Spinal cord (tissue), 10 donors: ENCODE results near the gene GABARAP. TPM values are rescaled to one million over a fixed set of nuclear protein-coding genes. Genes with fewer than 3 reads are reported as not detected.

Experiments
- DNase-seq, 6 donors: peaks; one replicate each; pipeline versions ENCODE4 v3.0.0 to v3.0.0-alpha.2; 2013 to 2015; ENCODE audit warnings: low spot score in 6 of 6, low read depth in 4 of 6
- H3K27ac ChIP-seq: one replicate; pipeline ENCODE4 v1.5.1; 2013; ENCODE audit warnings: low read depth, low read length, control low read depth
- H3K27me3 ChIP-seq: one replicate; pipeline ENCODE4 v1.6.1; 2013; ENCODE audit warnings: low read length; ENCODE audit not compliant: control insufficient read depth, insufficient read depth
- H3K36me3 ChIP-seq: one replicate; pipeline ENCODE4 v1.6.1; 2013; ENCODE audit warnings: low read length; ENCODE audit not compliant: control insufficient read depth, insufficient read depth
- H3K4me1 ChIP-seq: one replicate; pipeline ENCODE4 v1.6.1; 2013; ENCODE audit warnings: low read length; ENCODE audit not compliant: control insufficient read depth, insufficient read depth
- H3K4me3 ChIP-seq: one replicate; pipeline ENCODE4 v1.5.1; 2013; ENCODE audit warnings: low read depth, low read length, control low read depth
- H3K9me3 ChIP-seq: one replicate; pipeline ENCODE4 v1.6.1; 2013; ENCODE audit warnings: low read length; ENCODE audit not compliant: control insufficient read depth, insufficient read depth
- WGBS: methylation state at CpG from one replicate; pipeline ENCODE4 v1.1.5; 2013; ENCODE audit warnings: missing lambda C conversion rate; ENCODE audit not compliant: insufficient coverage; 5-methylcytosine and 5-hydroxymethylcytosine counted together
- polyA plus RNA-seq, 2 donors: library from polyadenylated mRNA; unstranded; fragments of 120-200 nt; gene quantifications; one replicate each; pipeline ENCODE4 v1.2.1, GENCODE V29; 2013; ENCODE audit not compliant: insufficient read length in 2 of 2
- total RNA-seq, 2 donors: library from RNA; depleted of rRNA in 1 of 2; stranded (reverse); fragments of 120-200 nt in 1 of 2; fragments of >200 nt in 1 of 2; gene quantifications; one replicate each; pipeline versions ENCODE4 v1.2.3 to v1.2.4, GENCODE V29; 2013 to 2014
- donor health status: healthy.

Gene GABARAP
- total and polyA plus RNA-seq, 4 donors = 196 to 481 (median 446) TPM

GRCh38 chr17:7281953-7282751 is 39.9 kb upstream of the GABARAP start:
- Histone ChIP-seq H3K9me3 (no peaks in the 10 kb centered on the region), H3K27ac (no peak overlapping the region), H3K4me3 (peak overlapping the region; percentile 40), H3K27me3 (peaks cover 26% of the 10 kb centered on the region), H3K4me1 (peaks cover 25% of the 10 kb centered on the region), H3K36me3 (peaks cover 3% of the 10 kb centered on the region)
- WGBS = 2% methylated on average over 35 of the region's 43 CpGs
- DNase-seq = no peak

DNA sequence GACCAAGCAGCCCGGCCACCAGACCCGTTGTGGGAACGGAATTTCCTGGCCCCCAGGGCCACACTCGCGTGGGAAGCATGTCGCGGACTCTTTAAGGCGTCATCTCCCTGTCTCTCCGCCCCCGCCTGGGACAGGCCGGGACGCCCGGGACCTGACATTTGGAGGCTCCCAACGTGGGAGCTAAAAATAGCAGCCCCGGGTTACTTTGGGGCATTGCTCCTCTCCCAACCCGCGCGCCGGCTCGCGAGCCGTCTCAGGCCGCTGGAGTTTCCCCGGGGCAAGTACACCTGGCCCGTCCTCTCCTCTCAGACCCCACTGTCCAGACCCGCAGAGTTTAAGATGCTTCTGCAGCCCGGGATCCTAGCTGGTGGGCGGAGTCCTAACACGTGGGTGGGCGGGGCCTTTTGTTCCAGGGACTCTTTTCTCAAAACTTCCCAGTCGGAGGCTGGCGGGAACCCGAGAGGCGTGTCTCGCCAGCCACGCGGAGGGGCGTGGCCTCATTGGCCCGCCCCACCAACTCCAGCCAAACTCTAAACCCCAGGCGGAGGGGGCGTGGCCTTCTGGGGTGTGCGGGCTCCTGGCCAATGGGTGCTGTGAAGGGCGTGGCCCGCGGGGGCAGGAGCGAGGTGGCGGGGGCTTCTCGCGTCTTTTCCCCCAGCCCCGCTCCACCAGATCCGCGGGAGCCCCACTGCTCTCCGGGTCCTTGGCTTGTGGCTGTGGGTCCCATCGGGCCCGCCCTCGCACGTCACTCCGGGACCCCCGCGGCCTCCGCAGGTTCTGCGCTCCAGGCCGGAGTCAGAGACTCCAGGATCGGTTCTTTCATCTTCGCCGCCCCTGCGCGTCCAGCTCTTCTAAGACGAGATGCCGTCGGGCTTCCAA is 39.1 kb upstream of the GABARAP start, which contains the start of gene SLC2A4:
SLC2A4 (plus strand) TSS at position 645 of the 879 bp plus-strand sequence; CDS start at position 862, 217 bp downstream.
- Histone ChIP-seq H3K4me1 (peaks cover 25% of the 10 kb centered on the region), H3K27ac (peak within 1 kb of the TSS; percentile 67), H3K9me3 (no peaks in the 10 kb centered on the region), H3K4me3 (peak within 1 kb of the TSS; percentile 40), H3K27me3 (peaks cover 26% of the 10 kb centered on the region), H3K36me3 (peaks cover 3% of the 10 kb centered on the region)
- peak in 5 of 6 donors; percentile 40 to 93 (median 75) for DNase-seq
- WGBS = under 1% methylated on average over 71 of the region's 71 CpGs

DNA sequence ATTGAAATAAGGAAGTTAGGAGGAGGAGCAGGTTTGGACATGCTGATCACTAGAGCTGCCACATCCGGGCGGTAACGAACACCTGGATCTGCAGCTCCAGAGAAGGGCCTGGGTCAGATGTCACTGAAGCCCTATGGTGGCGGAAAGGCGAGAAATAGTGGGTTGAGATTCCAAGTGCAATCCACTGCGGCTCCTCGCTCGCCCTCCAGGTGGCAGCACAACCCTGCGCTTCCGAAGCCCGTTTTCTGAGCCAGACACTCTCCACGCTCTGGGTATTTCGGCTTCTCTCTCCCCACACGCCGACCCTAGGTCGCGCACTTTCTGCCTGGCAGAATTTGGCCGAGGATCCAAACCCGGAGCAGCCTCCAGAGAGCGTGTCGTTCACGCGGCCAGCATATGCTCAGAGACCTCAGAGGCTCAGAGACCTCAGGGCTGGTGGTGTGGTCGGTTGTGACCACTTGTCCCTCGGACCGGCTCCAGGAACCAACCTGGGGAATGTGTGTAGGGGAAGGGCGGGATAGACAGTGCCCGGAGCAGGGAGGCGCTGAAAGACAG is 38.3 kb upstream of the GABARAP start:
- Histone ChIP-seq H3K4me3 (peak overlapping the region; percentile 40), H3K9me3 (no peaks in the 10 kb centered on the region), H3K27me3 (peaks cover 26% of the 10 kb centered on the region), H3K4me1 (peaks cover 25% of the 10 kb centered on the region), H3K27ac (peak overlapping the region; percentile 67), H3K36me3 (peaks cover 3% of the 10 kb centered on the region)
- DNase-seq = peak; percentile 54 to 93 (median 65)
- under 1% methylated on average over 29 of the region's 29 CpGs for WGBS

GRCh38 chr17:7279448-7279847 is 37.2 kb upstream of the GABARAP start:
- DNase-seq = no peak

GRCh38 chr17:7266784-7267183 is 24.5 kb upstream of the GABARAP start:
- DNase-seq = no peak
- Histone ChIP-seq H3K27ac (no peak overlapping the region), H3K36me3 (no peaks in the 10 kb centered on the region), H3K27me3 (peaks cover 36% of the 10 kb centered on the region), H3K9me3 (no peaks in the 10 kb centered on the region), H3K4me3 (no peak overlapping the region), H3K4me1 (peaks cover 13% of the 10 kb centered on the region)
- no CpG with 5 or more reads among the region's 1 CpG for WGBS

More at GRCh38 chr17:7279448-7279847, 37.2 kb upstream of the GABARAP start:
- H3K27me3 ChIP-seq = peaks cover 23% of the 10 kb centered on the region
- WGBS = 91% methylated on average over 5 of the region's 8 CpGs
- no peaks in the 10 kb centered on the region for H3K9me3 ChIP-seq
- H3K36me3 ChIP-seq = no peaks in the 10 kb centered on the region
- peaks cover 25% of the 10 kb centered on the region for H3K4me1 ChIP-seq
- H3K4me3 ChIP-seq = no peak overlapping the region
- no peak overlapping the region for H3K27ac ChIP-seq

GRCh38 chr17:7263801-7264078 is 21.5 kb upstream of the GABARAP start:
- no peak for DNase-seq
- Histone ChIP-seq H3K36me3 (peaks cover 14% of the 10 kb centered on the region), H3K27ac (no peak overlapping the region), H3K9me3 (no peaks in the 10 kb centered on the region), H3K27me3 (peaks cover 53% of the 10 kb centered on the region), H3K4me1 (peaks cover 24% of the 10 kb centered on the region), H3K4me3 (no peak overlapping the region)
- 61% methylated on average over 4 of the region's 4 CpGs for WGBS

GRCh38 chr17:7262935-7263800 is 20.9 kb upstream of the GABARAP start:
- peaks cover 19% of the 10 kb centered on the region for H3K36me3 ChIP-seq
- H3K27me3 ChIP-seq = peaks cover 53% of the 10 kb centered on the region
- WGBS = 14% methylated on average over 18 of the region's 26 CpGs
- no peak for DNase-seq
- peaks cover 24% of the 10 kb centered on the region for H3K4me1 ChIP-seq
- no peak overlapping the region for H3K27ac ChIP-seq
- H3K9me3 ChIP-seq = no peaks in the 10 kb centered on the region
- no peak overlapping the region for H3K4me3 ChIP-seq

DNA sequence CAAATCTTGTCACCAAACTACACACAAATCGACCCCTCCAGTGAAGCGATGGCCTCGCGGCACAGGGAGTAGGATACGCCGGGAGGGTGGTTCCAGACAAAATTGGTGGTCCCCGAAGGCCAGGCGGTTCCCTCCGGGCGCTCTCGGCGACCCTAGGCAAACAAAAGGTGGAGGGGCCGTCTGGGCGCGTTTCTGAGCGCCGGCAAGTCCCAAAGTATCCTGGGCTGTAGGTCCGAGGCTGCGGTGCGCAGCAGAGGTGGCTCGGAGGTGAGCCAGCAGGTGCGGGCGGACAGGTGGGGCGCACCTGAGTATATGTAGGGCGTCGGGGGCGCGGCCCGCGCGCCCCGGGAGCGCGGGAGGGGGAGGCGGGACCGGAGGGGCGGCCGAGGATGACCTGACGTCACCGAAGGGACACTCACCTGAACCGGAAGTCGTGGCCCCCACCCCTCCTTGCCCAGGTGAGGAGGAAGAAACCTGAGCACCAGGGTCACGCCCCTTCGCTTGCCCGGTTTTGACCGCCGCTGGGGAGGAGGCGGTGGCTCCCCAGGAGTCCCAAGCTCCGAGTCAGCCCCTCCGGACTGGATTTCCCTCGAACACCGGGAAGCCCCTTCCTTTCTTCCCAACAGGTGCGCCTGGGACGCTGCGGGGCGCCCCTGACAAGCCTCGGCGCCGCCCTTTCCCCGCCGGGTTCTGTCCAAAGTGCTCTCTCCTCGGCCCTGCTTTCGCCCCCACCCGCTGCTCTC is 20.1 kb upstream of the GABARAP start, which contains the start of gene CLDN7:
CLDN7 (minus strand) TSS at position 287 of the 743 bp plus-strand sequence. CDS start 435 bp downstream, outside the sequence.
- Histone ChIP-seq H3K36me3 (peaks cover 27% of the 10 kb centered on the region), H3K4me1 (peaks cover 24% of the 10 kb centered on the region), H3K4me3 (peak within 1 kb of the TSS; percentile 9), H3K27me3 (peaks cover 53% of the 10 kb centered on the region), H3K27ac (no peak within 1 kb of the TSS), H3K9me3 (no peaks in the 10 kb centered on the region)
- WGBS = under 1% methylated on average over 64 of the region's 64 CpGs
- DNase-seq = no peak
